ENCODE data around the gene ARGLU1. TPM values are rescaled to one million over a fixed set of nuclear protein-coding genes. Genes with fewer than 3 reads are reported as not detected.

The ARGLU1 gene
- total and polyA plus RNA-seq, 9 of the 15 experiments (the other 6 are each of a cell fraction or from before 2014, with no cell fraction given) = 19.3 to 99.9 (median 49.3) TPM

DNA sequence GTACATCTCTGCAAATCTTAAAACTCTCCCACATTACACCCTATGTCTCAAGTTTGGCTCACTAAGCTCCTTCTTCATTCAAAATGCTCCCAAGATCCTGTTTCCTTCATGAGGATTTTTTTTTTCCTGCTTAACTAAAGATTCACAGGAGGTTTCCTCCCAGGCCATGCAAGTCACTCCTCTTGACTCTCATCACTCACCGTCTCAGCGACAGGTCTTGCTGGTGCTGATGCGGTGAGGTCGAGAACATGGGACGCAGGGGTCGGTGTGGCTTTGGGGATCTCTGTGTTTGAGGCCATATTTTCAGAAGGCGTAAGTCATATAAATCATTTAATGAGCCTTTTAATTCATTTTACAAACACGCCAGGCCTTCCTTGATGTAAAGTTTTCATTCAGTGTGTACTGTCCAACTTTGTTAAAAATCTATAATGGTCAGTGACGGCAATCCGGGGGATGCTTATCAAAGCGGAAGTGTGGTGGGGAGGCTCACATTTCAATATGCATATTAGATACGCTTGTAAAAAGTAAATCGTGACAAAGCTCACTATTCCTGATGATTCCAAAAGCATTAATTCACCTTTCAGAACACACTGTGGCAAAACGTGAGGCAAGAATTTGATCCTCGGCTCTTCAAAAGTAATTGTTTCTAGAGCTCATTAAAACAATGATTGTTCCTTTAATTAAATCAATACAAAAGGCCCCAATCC lies 52.9 kb downstream of the ARGLU1 start:
- intact Hi-C loops (cut with micrococcal nuclease) (no loop called here), in situ Hi-C loops (cut with MboI) (no loop called here)
- no peak overlapping the region for H3K27ac ChIP-seq (ENCODE audit: extremely low read depth, low read depth, low read length)
- no peak for ATAC-seq
- ChIA-PET CTCF (ENCODE audit: low intra/inter-chr PET ratio) (no interaction called here), POLR2A (interaction anchor here (0.6 to 1.0 kb wide), 2 partner anchors 20 to 95 kb away, joined by 3 read pairs; partner anchors contain the start of gene EFNB2)
- H3K4me3 ChIP-seq = no peak overlapping the region
- no peaks in the 10 kb centered on the region for H4K20me1 ChIP-seq (replicated peaks; ENCODE audit: control insufficient read depth, insufficient read depth, low read length)
- H3K9me3 ChIP-seq (replicated peaks; ENCODE audit: control insufficient read depth, insufficient read depth, low read depth, low read length) = no peaks in the 10 kb centered on the region
- no peak for DNase-seq (ENCODE audit: extremely low read depth in 1 of 4, low spot score in 3 of 4)
- FAIRE-seq = no peak
- no peaks in the 10 kb centered on the region for H3K4me1 ChIP-seq (replicated peaks in 1 of 2; ENCODE audit: control insufficient read depth in 2 of 2, insufficient read depth in 2 of 2, low read length in 2 of 2)
- no peak for TF ChIP-seq NR2F6 (CRISPR knock-in tag; IDR thresholded peaks at IDR 0.05)
- TF ChIP-seq MLLT1 (IDR thresholded peaks at IDR 0.05) = no peak
- TF ChIP-seq ASH1L (IDR thresholded peaks at IDR 0.05; ENCODE audit: borderline replicate concordance, low read depth, partially characterized antibody) = no peak
- TF ChIP-seq MECOM (CRISPR knock-in tag; IDR thresholded peaks at IDR 0.05) = no peak
- TF ChIP-seq XRCC4 (IDR thresholded peaks at IDR 0.05; ENCODE audit: extremely low read depth, insufficient read depth, insufficient read length) = no peak
- TF ChIP-seq FOXK2 (conservative IDR thresholded peaks at IDR 0.05 in 1 of 2, IDR thresholded peaks at IDR 0.05 in 1 of 2; ENCODE audit: low read depth in 2 of 2) = no peak
- no peak for TF ChIP-seq CBFA2T2 (conservative IDR thresholded peaks at IDR 0.05)
- TF ChIP-seq ZNF143 (CRISPR knock-in tag; IDR thresholded peaks at IDR 0.05) = no peak
- no peak for TF ChIP-seq ELF4 (CRISPR knock-in tag; IDR thresholded peaks at IDR 0.05)
- TF ChIP-seq CBX2 (IDR thresholded peaks at IDR 0.05; ENCODE audit: insufficient read depth, low read length, poor library complexity, severe bottlenecking) = no peak
- no peak for TF ChIP-seq SMARCA4 (IDR thresholded peaks at IDR 0.05)
- TF ChIP-seq CBX5 (IDR thresholded peaks at IDR 0.05; ENCODE audit: borderline replicate concordance, low read depth) = no peak
- TF ChIP-seq TBL1XR1 (IDR thresholded peaks at IDR 0.05; ENCODE audit: low read length in 2 of 2) = no peak
- TF ChIP-seq ZNF695 (CRISPR knock-in tag; IDR thresholded peaks at IDR 0.05) = no peak
- TF ChIP-seq CTCFL (IDR thresholded peaks at IDR 0.05; ENCODE audit: borderline replicate concordance, insufficient read depth, low read depth, low read length, poor library complexity, severe bottlenecking) = no peak
- TF ChIP-seq ZNF57 (CRISPR knock-in tag; IDR thresholded peaks at IDR 0.05) = no peak
- no peak for TF ChIP-seq TCF7 (IDR thresholded peaks at IDR 0.05; ENCODE audit: borderline replicate concordance)
- no peak for TF ChIP-seq ESRRA (IDR thresholded peaks at IDR 0.05; ENCODE audit: borderline replicate concordance, low read depth)
- H3K79me2 ChIP-seq (ENCODE audit: control insufficient read depth, insufficient read depth, low read length) = no peaks in the 10 kb centered on the region
- BruUV-seq (replicated peaks) = no TSS peak
- no peak overlapping the region for H3K9ac ChIP-seq (ENCODE audit: insufficient read depth in 1 of 2, low read depth in 2 of 2, low read length in 2 of 2)
- H3K27me3 ChIP-seq (ENCODE audit: control insufficient read depth in 2 of 2, insufficient read depth in 2 of 2, low read length in 2 of 2) = no peaks in the 10 kb centered on the region
- H2AFZ ChIP-seq (ENCODE audit: low read depth, low read length) = no peak overlapping the region
- no peaks in the 10 kb centered on the region for H3K36me3 ChIP-seq (ENCODE audit: control insufficient read depth, insufficient read depth, low read length)
- 4% methylated on average over 15 of the region's 15 CpGs for WGBS (ENCODE audit: insufficient coverage, low coverage, missing lambda C conversion rate)
- H3K4me2 ChIP-seq (ENCODE audit: insufficient read depth, low read length) = no peak overlapping the region
- no peaks in the 10 kb centered on the region for H3K9me1 ChIP-seq (ENCODE audit: control insufficient read depth, insufficient read depth, low read length)
